ENCODE measurements around the gene NPR2. TPM values are rescaled to one million over a fixed set of nuclear protein-coding genes. Genes with fewer than 3 reads are reported as not detected.

NPR2 gene
- total and polyA plus RNA-seq, 2 of the 13 experiments (the other 11 are each of a cell fraction or from before 2014, with no cell fraction given), result 7.4 to 9.4 TPM

DNA sequence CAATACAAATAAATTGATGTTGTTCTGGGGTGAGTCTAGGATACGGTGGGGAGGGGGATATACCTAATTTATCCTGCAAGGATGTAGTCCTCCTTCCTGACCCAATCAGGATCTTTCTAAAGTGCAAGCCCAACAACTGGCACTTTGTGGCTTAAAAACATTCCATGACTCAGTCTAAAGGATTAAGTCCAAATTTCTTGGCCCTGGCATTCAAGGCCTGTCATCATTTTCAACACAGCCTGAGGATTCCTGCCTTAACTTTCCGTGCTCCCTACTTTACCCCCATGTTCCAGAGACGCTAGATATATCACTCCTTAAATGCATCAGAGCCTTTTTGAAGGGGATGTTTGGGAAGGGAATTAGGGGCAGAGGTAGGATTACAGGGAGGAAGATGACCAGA lies 36.1 kb downstream of the NPR2 start:
- 76% methylated on average over 3 of the region's 3 CpGs for WGBS (ENCODE audit: low lambda C conversion rate)
- H3K36me3 ChIP-seq (replicated peaks in 1 of 2; ENCODE audit: control insufficient read depth in 1 of 2, insufficient read depth in 2 of 2, low read length in 2 of 2), result no peaks in the 10 kb centered on the region
- peaks cover 35% of the 10 kb centered on the region for H3K4me1 ChIP-seq (ENCODE audit: insufficient read depth, low read length)
- H3K9ac ChIP-seq (ENCODE audit: insufficient read depth, low read depth, low read length), result no peak overlapping the region
- no peaks in the 10 kb centered on the region for H3K9me3 ChIP-seq (ENCODE audit: low read length)
- ATAC-seq (no peak), FAIRE-seq (no peak), DNase-seq (ENCODE audit: low spot score) (no peak)
- H3K27ac ChIP-seq (ENCODE audit: extremely low read length, insufficient read depth, low read length), result no peak overlapping the region
- in situ Hi-C loops (cut with HindIII; ENCODE audit: extremely low pct_ligation_motif_present, low pct_unique_long_range_greater_than_20kb), result loop anchor here (5.0 kb wide), 1 partner anchor 55 kb away; no protein-coding TSS in a partner anchor
- ChIA-PET POLR2A (no interaction called here), CTCF (ENCODE audit: low intra/inter-chr PET ratio, low total read pairs) (no interaction called here)
- H3K4me2 ChIP-seq (ENCODE audit: low read depth, low read length), result no peak overlapping the region
- TF ChIP-seq, protein P1, sequence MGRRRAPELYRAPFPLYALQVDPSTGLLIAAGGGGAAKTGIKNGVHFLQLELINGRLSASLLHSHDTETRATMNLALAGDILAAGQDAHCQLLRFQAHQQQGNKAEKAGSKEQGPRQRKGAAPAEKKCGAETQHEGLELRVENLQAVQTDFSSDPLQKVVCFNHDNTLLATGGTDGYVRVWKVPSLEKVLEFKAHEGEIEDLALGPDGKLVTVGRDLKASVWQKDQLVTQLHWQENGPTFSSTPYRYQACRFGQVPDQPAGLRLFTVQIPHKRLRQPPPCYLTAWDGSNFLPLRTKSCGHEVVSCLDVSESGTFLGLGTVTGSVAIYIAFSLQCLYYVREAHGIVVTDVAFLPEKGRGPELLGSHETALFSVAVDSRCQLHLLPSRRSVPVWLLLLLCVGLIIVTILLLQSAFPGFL (CRISPR knock-in tag; IDR thresholded peaks at IDR 0.05), result no peak
- no peak for TF ChIP-seq ZNF670 (CRISPR knock-in tag; IDR thresholded peaks at IDR 0.05; ENCODE audit: borderline replicate concordance)
- no peak for TF ChIP-seq TEAD2 (CRISPR knock-in tag; IDR thresholded peaks at IDR 0.05)
- no peak for TF ChIP-seq AKAP8 (CRISPR knock-in tag; IDR thresholded peaks at IDR 0.05)
- no peak for TF ChIP-seq MBD4 (IDR thresholded peaks at IDR 0.05; ENCODE audit: borderline replicate concordance, low read length)
- no peak for TF ChIP-seq RBM22 (optimal IDR thresholded peaks at IDR 0.05; ENCODE audit: low read length)
- no peak for TF ChIP-seq MED13 (CRISPR knock-in tag; IDR thresholded peaks at IDR 0.05)
- TF ChIP-seq PAF1 (CRISPR knock-in tag; IDR thresholded peaks at IDR 0.05), result no peak
- TF ChIP-seq KAT8 (CRISPR knock-in tag; IDR thresholded peaks at IDR 0.05), result no peak
- TF ChIP-seq ZNF749 (CRISPR knock-in tag; IDR thresholded peaks at IDR 0.05; ENCODE audit: borderline replicate concordance), result no peak
- no peak for TF ChIP-seq KLF12 (CRISPR knock-in tag; IDR thresholded peaks at IDR 0.05; ENCODE audit: borderline replicate concordance)
- TF ChIP-seq AGO1 (IDR thresholded peaks at IDR 0.05; ENCODE audit: low read depth, low read length, poor library complexity, severe bottlenecking), result no peak
- TF ChIP-seq ZNF766 (CRISPR knock-in tag; IDR thresholded peaks at IDR 0.05; ENCODE audit: borderline replicate concordance), result no peak
- no peak for TF ChIP-seq ATAD3A (CRISPR knock-in tag; IDR thresholded peaks at IDR 0.05)
- TF ChIP-seq RFX1 (IDR thresholded peaks at IDR 0.05), result no peak
- TF ChIP-seq, protein P2, sequence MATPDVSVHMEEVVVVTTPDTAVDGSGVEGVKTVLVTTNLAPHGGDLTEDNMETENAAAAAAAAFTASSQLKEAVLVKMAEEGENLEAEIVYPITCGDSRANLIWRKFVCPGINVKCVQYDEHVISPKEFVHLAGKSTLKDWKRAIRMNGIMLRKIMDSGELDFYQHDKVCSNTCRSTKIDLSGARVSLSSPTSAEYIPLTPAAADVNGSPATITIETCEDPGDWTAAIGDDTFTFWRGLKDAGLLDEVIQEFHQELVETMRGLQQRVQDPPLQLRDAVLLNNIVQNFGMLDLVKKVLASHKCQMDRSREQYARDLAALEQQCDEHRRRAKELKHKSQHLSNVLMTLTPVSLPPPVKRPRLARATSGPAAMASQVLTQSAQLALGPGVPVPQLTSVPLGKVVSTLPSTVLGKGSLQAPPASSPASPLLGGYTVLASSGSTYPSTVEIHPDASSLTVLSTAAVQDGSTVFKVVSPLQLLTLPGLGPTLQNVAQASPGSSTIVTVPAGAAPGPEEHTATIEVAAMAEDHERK (CRISPR knock-in tag; IDR thresholded peaks at IDR 0.05; ENCODE audit: low read depth), result no peak
- TF ChIP-seq ELF1 (CRISPR knock-in tag; IDR thresholded peaks at IDR 0.05), result no peak
- no peaks in the 10 kb centered on the region for H4K20me1 ChIP-seq (ENCODE audit: insufficient read depth, low read length)
- H3K79me2 ChIP-seq (ENCODE audit: insufficient read depth, low read length), result no peaks in the 10 kb centered on the region
- H2AFZ ChIP-seq (ENCODE audit: low read length), result no peak overlapping the region
- H3K4me3 ChIP-seq (replicated peaks in 1 of 3; ENCODE audit: insufficient read depth in 1 of 3, low read depth in 2 of 3, low read length in 3 of 3), result no peak overlapping the region
- no peaks in the 10 kb centered on the region for H3K27me3 ChIP-seq (ENCODE audit: control insufficient read depth in 1 of 2, insufficient read depth in 2 of 2, low read length in 2 of 2)
- intact Hi-C loops (cut with micrococcal nuclease; ENCODE audit: unreplicated experiment), result loop anchor here (2.0 to 5.0 kb wide), 2 partner anchors 37 to 95 kb away; partner anchors contain the start of genes CREB3, NPR2 and TLN1
- no TSS peak for BruUV-seq (replicated peaks)
